Stimulated activated CD8-positive, alpha-beta memory T cell treated with anti-CD3 and anti-CD28 coated beads, Interleukin-4, amount 100 ng/mL, for 1 hour (primary cell): ENCODE data around the gene COL12A1.

ENCODE experiments used
- DNase-seq, 2 donors: peaks; one replicate each; pipeline ENCODE4 v3.0.0-alpha.2; 2020; ENCODE audit warnings: low read depth in 2 of 2, low spot score in 1 of 2

Gene COL12A1

DNA sequence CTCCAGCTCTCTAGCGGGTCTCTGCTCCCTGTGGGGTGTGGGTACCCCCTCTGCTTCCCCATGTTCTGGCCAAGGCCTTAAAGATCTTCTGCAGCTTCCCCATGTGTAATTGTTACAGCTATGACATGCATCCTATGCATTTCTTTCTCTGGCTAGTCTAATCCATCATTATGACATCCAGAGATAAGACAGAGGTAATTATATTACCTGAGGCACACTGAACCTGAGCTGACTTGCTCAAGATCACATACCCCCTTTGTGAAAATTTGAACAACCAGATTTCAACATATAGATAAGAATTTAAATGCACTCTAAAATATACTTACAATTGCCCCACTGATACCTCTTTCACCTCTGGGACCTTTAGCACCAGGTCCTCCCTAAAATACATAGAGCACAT, 102.4 kb downstream of the COL12A1 start:
- no peak for DNase-seq

DNA sequence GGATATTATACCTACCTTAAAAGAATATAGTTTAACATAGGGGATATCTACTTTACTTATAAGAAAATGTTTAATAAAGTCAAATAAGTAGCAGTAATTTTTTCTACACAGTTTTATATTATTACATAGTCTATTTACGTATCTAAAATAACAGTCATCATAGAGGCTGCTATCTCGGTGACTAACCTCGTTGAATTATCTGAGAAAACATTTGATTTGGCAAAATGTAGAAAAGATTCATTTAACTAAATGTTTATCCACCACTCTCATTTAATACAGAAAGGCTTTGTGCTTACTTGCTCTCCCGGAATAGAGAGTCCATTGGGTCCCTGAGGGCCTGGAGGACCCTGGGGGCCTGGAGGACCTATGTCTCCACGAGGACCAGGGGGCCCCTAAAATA, 103.6 kb downstream of the COL12A1 start:
- no peak for DNase-seq

DNA sequence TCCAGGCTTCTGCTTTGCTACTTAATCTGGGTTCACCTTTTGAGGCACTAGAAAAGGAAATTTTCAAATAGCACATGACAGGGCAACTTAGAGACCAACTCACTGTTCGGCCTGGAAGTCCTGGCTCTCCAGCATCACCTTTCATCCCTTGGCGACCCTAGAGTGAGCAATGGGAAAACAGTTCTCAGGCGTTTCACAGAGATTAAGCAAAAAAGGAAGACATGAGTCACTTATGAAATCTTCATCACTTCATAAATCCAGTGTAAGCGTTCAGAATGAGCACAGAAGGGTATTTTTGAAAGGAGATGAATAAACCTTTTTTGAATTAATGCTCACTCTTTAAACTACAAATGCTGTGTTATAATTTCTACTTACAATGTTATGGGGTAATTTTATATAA, 104.0 kb downstream of the COL12A1 start:
- DNase-seq: no peak

DNA sequence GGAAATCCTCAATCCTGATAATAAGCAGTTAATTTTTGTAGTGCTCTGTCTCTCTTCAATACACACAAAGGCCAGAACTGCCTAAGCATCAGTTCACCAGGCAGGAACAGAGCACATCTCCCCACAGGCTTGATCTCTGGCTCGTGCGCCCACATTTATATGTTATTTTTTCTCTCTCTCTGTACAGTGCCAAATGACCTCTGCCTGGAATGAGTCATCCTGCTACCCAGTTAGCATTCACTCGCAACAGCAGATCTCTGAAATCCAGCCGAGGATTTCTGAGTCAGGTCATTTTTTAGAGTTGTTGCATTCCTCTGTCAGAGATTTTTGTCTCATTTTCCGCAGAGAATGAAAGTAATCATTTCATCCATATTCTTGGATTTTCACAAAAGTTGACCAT, 107.1 kb downstream of the COL12A1 start:
- no peak for DNase-seq

DNA sequence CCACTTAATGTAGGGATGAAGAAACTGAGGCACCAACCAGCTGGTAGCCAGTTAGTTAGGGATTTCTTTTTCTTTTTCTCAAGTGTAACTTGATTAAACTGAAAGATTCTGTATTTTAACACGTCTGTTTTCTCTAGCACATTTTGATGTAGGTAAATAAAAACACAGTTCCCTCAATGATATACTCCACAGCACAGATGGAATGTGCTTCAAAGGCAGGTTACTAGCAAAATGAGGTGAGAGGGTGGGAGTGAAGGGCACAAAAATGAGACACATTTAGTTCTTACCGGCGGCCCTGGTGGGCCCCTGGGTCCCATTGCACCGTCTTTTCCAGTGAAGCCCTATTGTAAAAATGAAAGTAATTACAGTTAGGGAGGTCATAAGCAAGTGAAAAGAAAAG, 108.9 kb downstream of the COL12A1 start:
- no peak for DNase-seq

DNA sequence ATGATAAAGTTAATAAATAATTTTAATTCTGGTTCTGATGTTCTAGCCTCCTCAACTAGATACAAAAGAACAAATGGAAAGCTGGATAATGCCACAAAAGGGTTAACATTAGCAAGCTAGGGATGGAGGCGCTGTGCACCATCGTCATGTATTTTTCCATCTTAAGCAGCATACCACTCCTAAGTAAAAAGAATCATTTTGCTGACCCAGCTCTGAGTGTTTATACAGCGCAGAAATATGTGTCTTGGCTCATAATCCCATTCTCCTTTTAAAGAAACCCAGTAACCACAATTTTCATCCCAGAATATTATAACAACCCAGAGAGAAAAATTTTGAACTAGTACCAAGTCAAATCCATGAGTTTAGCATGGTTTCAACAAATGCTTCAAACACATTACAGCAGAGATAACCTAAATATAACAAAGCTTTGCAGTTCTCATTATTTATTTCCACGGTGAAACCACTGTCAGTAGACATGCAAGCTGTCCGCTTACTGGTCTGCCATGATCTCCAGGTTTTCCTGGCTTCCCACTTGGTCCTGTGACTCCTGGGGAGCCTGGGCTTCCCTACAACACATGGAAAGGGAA, 111.1 kb downstream of the COL12A1 start:
- no peak for DNase-seq

DNA sequence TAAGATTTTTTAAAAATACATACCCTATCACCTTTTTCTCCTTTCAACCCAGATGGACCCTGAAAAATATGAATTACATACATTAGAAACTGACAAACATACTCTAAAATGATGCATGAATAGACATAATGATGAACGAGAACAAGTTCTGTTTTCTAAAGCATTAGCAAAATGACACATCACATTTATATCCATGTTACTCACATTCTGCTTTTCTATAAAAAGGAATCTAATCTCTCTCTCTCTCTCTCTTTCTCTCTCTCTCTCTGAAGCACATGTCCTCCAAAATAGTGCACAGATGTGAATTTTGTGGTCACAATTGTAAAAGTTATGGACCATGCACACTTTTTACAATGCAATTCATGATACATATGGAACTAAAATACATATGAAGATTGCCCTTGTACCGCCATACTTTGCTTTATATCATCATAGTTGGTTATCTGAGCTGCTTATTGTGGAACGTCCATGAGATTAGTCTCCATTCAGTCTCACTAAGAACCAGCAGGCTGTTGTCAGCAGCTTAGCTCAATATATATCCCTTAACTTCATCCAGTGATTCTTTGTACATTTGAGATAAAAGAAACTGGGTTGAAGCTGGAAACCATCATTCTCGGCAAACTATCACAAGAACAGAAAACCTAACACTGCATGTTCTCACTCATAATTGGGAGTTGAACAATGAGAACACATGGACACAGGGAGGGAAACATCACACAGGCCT, 114.2 kb downstream of the COL12A1 start:
- no peak for DNase-seq

DNA sequence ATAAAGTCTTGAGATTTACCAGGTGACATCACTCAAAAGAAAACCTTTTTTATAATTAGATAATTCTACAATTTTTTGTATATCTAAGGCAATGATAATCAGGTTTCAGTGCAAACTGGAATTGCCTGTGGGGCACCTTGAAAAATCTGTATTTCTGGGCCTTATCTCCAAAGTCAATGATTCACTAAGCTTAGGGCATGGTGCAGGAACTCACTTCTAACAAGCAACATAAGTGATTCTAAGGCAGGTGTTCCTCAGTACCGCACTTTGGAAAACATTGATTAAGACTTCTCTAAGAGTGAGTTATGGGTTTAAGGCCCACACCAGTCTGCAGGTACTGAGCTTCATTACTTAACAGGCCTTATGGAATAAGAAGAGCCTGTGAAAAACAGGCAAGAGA, 115.3 kb downstream of the COL12A1 start:
- DNase-seq: no peak

DNA sequence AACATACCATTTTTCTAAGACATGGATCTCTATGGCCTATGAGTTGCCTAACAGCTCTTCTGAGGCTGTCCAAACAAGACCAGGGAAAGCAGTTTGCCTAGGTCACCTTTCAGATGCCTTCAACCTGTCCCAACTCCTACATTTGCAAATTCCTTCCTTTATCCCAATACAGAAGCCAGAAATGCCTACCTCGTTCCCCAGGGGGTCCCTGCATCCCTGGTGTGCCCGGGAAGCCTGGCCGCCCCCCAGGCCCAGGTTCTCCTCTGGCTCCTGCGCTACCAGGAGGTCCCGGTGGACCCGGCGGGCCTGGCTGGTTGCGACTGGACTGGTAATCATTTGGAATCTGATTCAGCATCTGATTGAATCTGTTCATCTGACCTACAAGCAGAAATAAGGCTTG, 115.9 kb downstream of the COL12A1 start:
- no peak for DNase-seq

DNA sequence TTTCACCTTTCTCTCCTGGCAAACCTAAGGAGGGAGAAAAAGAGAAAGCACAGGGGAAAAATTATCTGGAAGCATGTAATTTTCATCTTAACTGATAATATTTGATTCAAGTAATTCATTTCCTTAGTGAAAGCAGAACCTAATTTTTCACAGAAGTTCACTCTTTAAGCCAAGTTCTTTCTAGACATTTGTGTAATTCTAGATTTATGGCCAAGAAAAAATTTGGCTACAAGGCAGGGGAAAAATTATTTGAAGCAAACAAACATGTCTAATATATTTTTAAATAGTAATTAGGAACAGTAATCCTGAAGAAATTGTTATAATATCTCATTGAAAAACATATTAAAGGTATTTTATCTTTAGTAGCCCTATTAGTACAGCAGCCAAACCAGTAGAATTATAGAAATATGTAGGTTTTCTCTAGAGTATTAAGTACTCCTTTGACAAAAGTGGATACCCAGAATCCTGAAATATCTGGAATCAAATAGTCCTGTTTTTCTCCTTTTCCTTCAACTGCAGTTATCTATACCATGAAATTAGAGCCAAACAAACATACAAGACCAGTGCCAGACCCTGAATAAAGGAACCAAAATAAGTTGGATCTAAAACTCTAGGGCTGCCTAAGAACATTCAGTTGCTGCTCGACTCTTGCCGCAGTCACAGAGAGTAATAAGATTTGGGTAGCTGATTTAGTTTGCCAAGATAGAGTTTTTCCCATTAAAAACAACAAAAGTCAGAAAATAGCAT, 116.5 kb downstream of the COL12A1 start:
- no peak for DNase-seq

DNA sequence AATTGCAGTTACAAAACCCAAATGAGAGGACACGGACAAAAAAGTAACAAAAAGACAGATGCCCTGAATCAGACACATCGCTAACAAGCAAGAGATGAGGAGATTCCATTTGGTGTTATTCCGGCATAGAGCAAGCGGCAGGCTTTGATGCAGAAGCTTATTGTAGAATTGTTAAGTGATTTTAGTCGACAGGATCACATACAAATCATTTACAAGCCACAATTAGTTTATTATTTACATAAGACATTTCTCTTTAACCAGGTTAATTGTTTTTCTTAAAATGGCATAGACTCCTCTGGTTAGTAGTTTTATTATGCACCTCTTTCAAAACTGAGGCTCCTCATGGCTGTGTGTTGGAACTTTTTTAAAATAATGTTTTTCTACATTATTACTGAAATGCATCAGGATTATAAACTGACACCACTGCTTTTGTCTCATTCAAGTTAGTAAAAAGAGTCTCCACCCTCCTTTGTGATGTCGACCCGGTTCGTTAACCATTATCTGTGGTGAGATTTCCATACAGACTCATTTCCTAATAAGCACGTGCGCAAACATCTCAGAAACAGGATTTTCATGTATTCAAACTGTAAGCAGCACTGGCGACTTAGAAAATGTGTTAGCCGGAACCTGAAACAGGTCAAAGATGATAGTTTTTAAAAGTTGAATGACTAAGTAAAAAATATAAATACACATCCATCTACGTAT, 119.8 kb downstream of the COL12A1 start:
- no peak for DNase-seq

DNA sequence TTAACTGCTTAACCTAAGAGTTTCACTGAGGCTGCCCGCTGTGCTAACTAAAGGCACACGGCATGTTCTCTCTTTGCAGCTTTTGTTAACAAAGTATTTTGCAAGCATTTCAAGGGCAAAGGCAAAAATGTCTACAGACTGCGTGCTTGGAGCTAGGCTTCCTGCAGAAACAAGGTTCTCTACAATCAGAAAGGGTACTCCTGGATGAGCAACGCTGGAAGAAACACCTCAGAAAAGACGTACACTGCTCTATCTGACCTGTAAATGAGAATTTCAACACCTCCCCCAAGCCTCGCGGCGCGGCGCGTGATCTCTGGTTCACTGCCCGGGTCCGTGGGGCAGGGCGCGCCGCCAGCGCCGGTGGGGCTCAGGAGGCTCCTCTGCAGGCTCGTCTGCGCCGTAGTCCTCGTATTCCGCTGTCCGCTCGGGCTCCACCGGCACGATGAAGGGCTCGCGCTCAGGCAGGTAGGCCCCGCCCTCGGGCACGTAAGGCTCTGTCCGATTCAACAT, 120.9 kb downstream of the COL12A1 start:
- DNase-seq: no peak

DNA sequence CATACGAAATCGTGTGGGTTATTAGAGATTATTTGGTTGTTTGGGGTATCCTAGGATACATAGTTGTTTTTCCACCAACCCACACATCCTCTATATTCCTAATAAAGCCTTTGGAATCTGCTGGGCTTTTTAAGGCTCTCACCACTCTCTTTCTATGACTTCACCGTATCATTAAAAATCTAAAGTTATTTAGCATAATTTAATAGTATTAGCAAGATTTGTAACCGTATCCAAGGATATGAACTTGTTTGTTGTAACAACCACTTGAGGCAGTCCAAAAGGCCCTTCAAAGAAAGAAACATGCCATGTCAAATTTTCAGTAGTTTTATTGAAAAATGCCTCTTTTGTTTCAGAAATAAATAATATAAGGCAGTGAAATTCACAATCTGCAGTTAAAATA, 121.8 kb downstream of the COL12A1 start:
- DNase-seq: no peak

DNA sequence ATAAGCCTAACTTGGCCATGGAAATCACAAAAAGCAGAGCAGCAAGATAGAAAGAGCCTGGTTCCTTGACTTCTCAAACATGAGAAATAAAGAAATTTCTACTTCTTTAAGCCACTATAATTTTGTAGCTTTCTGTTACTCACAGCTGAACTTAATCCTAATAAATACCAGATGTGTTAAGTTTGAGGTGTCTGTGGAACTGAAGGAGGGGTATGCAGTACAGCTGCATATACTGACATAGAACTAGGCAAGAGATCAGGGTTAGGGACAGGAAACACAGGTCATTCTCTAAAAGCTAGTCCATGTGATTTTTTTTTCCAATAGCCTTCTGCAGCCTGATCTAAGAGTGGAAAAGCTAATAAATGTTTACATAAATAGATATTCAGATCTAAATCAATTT, 123.9 kb downstream of the COL12A1 start:
- DNase-seq: no peak

DNA sequence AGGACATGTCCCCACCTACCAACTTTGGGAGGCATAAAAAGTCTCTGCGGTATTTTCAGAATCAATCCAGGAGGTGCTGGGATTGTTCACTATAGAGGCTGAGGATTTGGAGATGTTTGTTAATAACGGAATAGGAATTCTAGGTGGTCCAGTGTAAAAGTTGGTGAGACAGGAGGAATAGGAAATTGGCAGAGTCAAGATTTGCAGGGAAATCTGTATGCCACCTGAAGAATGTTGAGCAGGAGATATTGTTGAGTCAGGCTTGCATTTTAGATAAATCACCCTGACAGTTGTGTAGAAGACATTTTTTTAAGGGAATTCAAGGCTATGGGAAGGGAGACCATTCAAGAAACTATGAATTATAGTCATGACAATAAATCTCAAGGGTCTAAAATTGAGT, 124.8 kb downstream of the COL12A1 start:
- no peak for DNase-seq

DNA sequence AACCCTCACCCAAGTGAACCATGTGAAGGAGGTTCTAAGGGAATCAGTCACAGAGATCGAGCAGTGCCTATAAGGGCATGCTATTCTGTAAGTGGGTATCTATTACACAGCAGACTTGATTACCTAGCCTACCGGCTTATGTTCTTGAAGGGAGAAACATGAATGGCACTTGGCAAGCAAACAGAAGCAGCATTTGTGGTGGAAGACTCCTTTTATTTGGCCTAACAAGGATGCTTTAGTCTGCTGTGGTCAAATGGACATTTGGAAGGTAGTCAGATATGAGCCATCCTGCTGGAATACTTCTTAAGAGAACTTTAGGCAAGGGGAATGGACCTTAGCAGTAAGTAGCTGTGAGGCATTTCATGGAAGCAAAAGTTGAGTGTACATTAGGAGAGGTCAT, 126.3 kb downstream of the COL12A1 start:
- DNase-seq: no peak

DNA sequence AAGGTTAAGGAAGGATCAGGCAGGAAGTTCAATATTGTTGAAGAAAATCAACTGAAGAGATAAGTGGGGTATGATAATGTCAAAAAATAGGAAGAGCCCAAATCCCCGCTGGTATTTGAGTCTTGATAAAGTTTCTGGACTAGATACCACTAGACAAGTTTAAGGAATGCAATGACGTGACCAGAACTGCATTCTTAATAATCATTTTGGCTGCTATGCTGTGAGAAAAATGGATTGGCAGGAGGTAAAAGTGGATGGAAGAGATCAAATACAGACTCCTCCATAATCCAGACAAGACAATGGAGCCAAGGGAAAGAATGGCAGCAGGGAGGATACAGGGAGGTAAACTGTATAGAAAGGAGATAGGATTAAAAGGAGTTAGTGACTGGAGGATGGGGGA, 128.2 kb downstream of the COL12A1 start:
- no peak for DNase-seq

DNA sequence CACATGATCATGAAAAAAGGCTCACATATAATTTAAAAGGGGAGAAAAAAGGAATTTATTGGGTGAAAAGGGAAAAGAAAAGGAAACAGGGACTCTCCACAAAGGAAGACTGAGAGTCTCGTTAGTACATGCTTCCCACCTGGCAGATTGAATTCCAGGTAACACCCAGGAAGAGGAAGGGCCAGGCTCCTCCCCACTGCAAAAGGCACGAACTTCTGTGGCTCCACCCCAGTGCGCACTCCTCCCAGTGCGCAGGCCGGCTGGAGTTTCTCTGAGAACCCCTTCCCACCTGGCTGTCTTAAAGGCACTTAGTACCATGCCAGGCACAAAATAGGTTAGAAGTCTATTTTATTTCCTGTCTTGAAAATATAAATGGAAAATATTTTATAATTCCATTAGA, 129.8 kb downstream of the COL12A1 start:
- DNase-seq: no peak

DNA sequence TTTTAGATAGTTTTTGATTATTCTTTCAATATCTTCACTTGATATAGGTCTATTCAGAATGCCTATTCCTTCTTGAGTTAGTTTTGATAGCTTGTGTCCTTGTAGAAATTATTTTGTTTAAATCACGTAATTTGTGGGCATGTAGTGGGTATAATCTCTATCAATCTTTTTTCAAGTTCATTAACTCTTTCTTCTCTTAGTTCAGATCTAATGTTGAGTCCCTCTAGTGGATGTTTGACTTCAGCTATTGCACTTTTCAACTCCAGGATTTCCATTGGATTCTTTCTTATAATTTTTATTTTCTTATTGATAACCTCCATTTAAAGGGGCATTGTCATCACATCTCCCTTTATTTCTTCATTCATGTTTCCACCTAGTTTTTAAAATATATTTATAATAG, 135.6 kb downstream of the COL12A1 start:
- DNase-seq: no peak

DNA sequence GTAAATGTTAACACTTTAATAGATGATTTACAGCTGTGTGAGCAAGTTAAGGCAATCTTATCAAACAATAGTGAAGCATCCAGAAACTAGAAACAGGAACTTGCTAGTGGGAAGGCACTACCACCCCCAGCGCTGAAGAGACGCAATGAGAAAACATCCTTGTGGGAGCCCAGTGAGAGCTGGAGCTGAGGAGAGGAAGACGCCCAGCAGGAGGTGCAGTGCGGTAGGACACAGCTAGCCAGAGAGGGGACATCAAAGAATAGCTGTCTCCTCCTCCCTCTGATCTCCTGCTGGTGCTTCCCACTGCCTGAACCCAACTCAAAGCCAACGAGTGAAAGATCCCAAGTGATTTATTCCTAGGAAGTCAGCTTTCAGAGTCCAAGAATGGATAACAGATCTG, 140.3 kb downstream of the COL12A1 start:
- DNase-seq: no peak

DNA sequence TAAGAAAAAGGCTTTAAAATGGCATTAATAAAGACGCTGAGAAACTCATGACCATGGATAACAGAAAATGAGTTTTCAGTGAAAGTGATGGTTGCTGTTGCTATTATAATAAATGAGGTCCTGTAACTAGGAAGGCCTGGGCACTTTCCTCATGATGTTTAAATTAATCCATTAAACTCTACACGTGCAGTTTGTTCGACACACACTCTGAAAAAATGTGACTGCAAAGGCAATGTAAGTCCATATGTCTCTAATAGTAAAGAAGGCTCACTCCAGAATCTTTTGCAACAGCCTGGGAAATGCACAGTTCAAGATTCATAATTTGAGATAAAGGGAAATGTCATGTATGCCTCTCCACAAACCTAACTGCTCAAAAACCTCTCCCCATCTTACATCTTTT, 153.4 kb downstream of the COL12A1 start:
- no peak for DNase-seq

DNA sequence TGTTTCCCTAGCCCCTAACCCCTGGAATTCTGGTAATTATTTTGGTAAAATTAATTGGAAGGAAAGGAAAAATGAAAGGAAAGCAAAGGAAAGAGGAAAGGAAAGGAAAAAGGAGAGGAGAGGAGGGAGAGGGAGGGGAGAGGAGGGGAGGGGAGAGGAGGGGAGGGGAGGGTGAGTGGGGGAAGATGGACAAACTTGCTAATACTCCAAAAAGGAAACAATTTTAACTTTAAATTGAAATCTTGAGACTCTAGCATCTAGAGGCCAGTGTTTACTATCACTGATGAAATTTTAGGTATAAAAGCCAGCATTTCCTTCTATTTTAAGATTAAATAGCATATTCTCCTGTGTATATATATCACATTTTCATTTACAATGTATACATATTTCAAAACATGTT, 156.5 kb downstream of the COL12A1 start:
- DNase-seq: no peak
